Adrenal gland (tissue), 5 donors: ENCODE results near the gene RIMKLB.

Experiments
- POLR2A ChIP-seq, 2 donors: fragments of 450-650 bp; IDR thresholded peaks; one replicate each; pipeline ENCODE4 v1.6.1; 2017; ENCODE audit warnings: antibody characterized with exemption in 2 of 2, mild to moderate bottlenecking in 2 of 2, moderate library complexity in 1 of 2
- TF ChIP-seq, protein P1 (sequence below), 6 experiments: fragments of 450-650 bp in 4 of 6; fragments of 200-600 bp in 2 of 6; sonication (generic) in 1 of 6; IDR thresholded peaks; 1 replicate in 5 of 6; 2 replicates in 1 of 6; pipeline versions ENCODE4 v1.5.1 to v1.8.0; 2016 to 2021; ENCODE audit warnings: antibody characterized with exemption in 6 of 6, mild to moderate bottlenecking in 2 of 6, moderate library complexity in 1 of 6
- donor health status: DM: no; HTN: no; CAD: no.

GRCh38 chr12:8770499-8770898 lies 72.7 kb downstream of the RIMKLB start:
- TF ChIP-seq, protein P1, sequence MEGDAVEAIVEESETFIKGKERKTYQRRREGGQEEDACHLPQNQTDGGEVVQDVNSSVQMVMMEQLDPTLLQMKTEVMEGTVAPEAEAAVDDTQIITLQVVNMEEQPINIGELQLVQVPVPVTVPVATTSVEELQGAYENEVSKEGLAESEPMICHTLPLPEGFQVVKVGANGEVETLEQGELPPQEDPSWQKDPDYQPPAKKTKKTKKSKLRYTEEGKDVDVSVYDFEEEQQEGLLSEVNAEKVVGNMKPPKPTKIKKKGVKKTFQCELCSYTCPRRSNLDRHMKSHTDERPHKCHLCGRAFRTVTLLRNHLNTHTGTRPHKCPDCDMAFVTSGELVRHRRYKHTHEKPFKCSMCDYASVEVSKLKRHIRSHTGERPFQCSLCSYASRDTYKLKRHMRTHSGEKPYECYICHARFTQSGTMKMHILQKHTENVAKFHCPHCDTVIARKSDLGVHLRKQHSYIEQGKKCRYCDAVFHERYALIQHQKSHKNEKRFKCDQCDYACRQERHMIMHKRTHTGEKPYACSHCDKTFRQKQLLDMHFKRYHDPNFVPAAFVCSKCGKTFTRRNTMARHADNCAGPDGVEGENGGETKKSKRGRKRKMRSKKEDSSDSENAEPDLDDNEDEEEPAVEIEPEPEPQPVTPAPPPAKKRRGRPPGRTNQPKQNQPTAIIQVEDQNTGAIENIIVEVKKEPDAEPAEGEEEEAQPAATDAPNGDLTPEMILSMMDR (IDR thresholded peaks at IDR 0.05): no peak
- no peak for TF ChIP-seq POLR2A (IDR thresholded peaks at IDR 0.05)
